Caco-2 (cell line): Measurements from ENCODE around the gene CYB561D2. TPM values are rescaled to one million over a fixed set of nuclear protein-coding genes. Genes with fewer than 3 reads are reported as not detected.

Experiments
- BruUV-seq: library from RNA; stranded (reverse); fragments of 400-500 nt; replicated peaks from 2 replicates; lab custom pipeline; 2021; lab: Mats Ljungman, UMichigan
- CTCF ChIA-PET: fragments of 300-600 bp; sonication (Branson Sonifier 250); formaldehyde crosslinking; loops from one replicate; lab custom pipeline; 2022; ENCODE audit warnings: antibody characterized with exemption; lab: Charles Lee
- POLR2A ChIA-PET: fragments of 300-600 bp; sonication (Branson Sonifier 250); formaldehyde crosslinking; loops from one replicate; lab custom pipeline; 2022; ENCODE audit warnings: antibody characterized with exemption; lab: Charles Lee
- DNase-seq, 2 experiments: peaks; one replicate each; pipeline versions ENCODE4 v3.0.0 to v3.0.0-alpha.2; 2020 to 2022
- H3K27me3 ChIP-seq: replicated peaks from 2 replicates; pipeline ENCODE4 v1.6.0; 2011; ENCODE audit warnings: low read length; ENCODE audit not compliant: control insufficient read depth, insufficient read depth
- H3K36me3 ChIP-seq: 2 replicates; pipeline ENCODE4 v1.5.1; 2011; ENCODE audit warnings: low read length; ENCODE audit not compliant: control insufficient read depth, insufficient read depth
- H3K4me1 ChIP-seq: fragments of 250-450 bp; sonication (Bioruptor Pico); 2 replicates; pipeline ENCODE4 v1.5.1; 2020; ENCODE audit warnings: mild to moderate bottlenecking
- H3K4me3 ChIP-seq: 2 replicates; pipeline ENCODE4 v1.5.1; 2011; ENCODE audit warnings: low read depth, mild to moderate bottlenecking, control low read depth, low read length
- H3K9me3 ChIP-seq: fragments of 250-450 bp; sonication (Bioruptor Pico); 2 replicates; pipeline ENCODE4 v1.5.1; 2020; ENCODE audit warnings: mild to moderate bottlenecking, moderate library complexity
- H3K27ac Mint-ChIP-seq: one replicate; pipeline ENCODE4 v1.8.0; 2022; ENCODE audit warnings: mixed read lengths; ENCODE audit not compliant: unreplicated experiment
- H3K27me3 Mint-ChIP-seq: one replicate; pipeline ENCODE4 v1.8.0; 2022; ENCODE audit warnings: mixed read lengths; ENCODE audit not compliant: insufficient read depth, unreplicated experiment
- H3K36me3 Mint-ChIP-seq: one replicate; pipeline ENCODE4 v1.8.0; 2022; ENCODE audit warnings: mild to moderate bottlenecking, mixed read lengths; ENCODE audit not compliant: insufficient read depth, unreplicated experiment
- H3K4me1 Mint-ChIP-seq: one replicate; pipeline ENCODE4 v1.8.0; 2022; ENCODE audit warnings: low read depth, mixed read lengths; ENCODE audit not compliant: unreplicated experiment
- H3K4me3 Mint-ChIP-seq: one replicate; pipeline ENCODE4 v1.8.0; 2022; ENCODE audit warnings: mild to moderate bottlenecking, moderate library complexity, mixed read lengths; ENCODE audit not compliant: unreplicated experiment
- H3K9me3 Mint-ChIP-seq: one replicate; pipeline ENCODE4 v1.8.0; 2022; ENCODE audit warnings: mixed read lengths; ENCODE audit not compliant: unreplicated experiment
- intact Hi-C: fragments of 100-400 bp; cut with micrococcal nuclease; formaldehyde crosslinking; loops from one replicate; pipeline ENCODE4 v1.10.0; 2022; ENCODE audit not compliant: unreplicated experiment
- total RNA-seq: library from RNA; stranded (reverse); gene quantifications from 2 replicates; pipeline ENCODE4 v1.2.3, GENCODE V29; 2022
- TF ChIP-seq, protein P1 (sequence below), 2 experiments: fragments of 200-600 bp in 1 of 2; IDR thresholded peaks; 1 replicate in 1 of 2; 2 replicates in 1 of 2; pipeline versions ENCODE4 v1.5.1 to v1.8.0; 2011 to 2022; ENCODE audit warnings: antibody characterized with exemption in 1 of 2, control low read depth in 1 of 2, inconsistent platforms in 1 of 2, low read depth in 1 of 2, low read length in 1 of 2, mild to moderate bottlenecking in 1 of 2, moderate library complexity in 1 of 2; ENCODE audit not compliant: insufficient read depth in 1 of 2, severe bottlenecking in 1 of 2, unreplicated experiment in 1 of 2

The CYB561D2 gene
- total RNA-seq, 1 experiment from 2014 or later = 21.2 TPM

DNA sequence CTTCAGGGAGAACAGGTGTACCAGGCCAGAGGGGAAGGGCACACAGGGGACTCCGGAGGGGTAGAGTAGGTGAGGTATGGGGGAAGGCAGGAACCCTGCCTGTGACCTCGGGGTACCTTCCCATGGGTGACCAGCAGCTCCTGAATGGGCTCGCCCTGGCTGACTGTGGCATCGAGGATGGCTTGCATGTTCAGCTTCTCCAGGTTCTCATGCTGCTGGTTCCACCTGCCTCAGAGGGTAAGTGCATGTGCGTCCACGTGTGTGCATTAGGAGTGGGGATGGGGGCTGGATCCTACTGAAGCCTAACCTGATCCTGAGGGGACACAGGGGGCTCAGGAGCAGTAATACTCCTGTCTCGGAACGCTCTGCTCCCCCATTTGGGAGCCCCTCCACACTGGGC, 5.7 kb upstream of the CYB561D2 start:
- Mint-ChIP-seq H3K4me3 (peak overlapping the region; percentile 68), H3K27me3 (no peaks in the 10 kb centered on the region), H3K27ac (no peak overlapping the region), H3K4me1 (peaks cover 6% of the 10 kb centered on the region), H3K9me3 (no peaks in the 10 kb centered on the region), H3K36me3 (peaks cover 2% of the 10 kb centered on the region)
- no peak for DNase-seq
- intact Hi-C loops = no loop called here
- CTCF ChIA-PET = interaction anchor here (0.6 to 1.2 kb wide), 4 partner anchors 8 to 197 kb away, joined by 3 to 6 read pairs (median 4); no protein-coding TSS in a partner anchor
- Histone ChIP-seq H3K9me3 (no peaks in the 10 kb centered on the region), H3K4me3 (peak overlapping the region; percentile 35; the same call in 1 of the 2 replicates), H3K36me3 (0 out of 2 replicates have a peak, but pooled peaks cover 2% of the 10 kb centered on the region), H3K27me3 (no peaks in the 10 kb centered on the region), H3K4me1 (peaks cover 3% of the 10 kb centered on the region; the same call in 1 of the 2 replicates)
- TF ChIP-seq, protein P1, sequence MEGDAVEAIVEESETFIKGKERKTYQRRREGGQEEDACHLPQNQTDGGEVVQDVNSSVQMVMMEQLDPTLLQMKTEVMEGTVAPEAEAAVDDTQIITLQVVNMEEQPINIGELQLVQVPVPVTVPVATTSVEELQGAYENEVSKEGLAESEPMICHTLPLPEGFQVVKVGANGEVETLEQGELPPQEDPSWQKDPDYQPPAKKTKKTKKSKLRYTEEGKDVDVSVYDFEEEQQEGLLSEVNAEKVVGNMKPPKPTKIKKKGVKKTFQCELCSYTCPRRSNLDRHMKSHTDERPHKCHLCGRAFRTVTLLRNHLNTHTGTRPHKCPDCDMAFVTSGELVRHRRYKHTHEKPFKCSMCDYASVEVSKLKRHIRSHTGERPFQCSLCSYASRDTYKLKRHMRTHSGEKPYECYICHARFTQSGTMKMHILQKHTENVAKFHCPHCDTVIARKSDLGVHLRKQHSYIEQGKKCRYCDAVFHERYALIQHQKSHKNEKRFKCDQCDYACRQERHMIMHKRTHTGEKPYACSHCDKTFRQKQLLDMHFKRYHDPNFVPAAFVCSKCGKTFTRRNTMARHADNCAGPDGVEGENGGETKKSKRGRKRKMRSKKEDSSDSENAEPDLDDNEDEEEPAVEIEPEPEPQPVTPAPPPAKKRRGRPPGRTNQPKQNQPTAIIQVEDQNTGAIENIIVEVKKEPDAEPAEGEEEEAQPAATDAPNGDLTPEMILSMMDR (IDR thresholded peaks at IDR 0.05; ENCODE audit: insufficient read depth in 1 of 2, low read depth in 1 of 2, low read length in 1 of 2, severe bottlenecking in 1 of 2, unreplicated experiment in 1 of 2) = no peak
- no TSS peak for BruUV-seq
- POLR2A ChIA-PET = interaction anchor here (0.6 kb wide), 1 partner anchor 8 kb away, joined by 3 read pairs; no protein-coding TSS in a partner anchor

DNA sequence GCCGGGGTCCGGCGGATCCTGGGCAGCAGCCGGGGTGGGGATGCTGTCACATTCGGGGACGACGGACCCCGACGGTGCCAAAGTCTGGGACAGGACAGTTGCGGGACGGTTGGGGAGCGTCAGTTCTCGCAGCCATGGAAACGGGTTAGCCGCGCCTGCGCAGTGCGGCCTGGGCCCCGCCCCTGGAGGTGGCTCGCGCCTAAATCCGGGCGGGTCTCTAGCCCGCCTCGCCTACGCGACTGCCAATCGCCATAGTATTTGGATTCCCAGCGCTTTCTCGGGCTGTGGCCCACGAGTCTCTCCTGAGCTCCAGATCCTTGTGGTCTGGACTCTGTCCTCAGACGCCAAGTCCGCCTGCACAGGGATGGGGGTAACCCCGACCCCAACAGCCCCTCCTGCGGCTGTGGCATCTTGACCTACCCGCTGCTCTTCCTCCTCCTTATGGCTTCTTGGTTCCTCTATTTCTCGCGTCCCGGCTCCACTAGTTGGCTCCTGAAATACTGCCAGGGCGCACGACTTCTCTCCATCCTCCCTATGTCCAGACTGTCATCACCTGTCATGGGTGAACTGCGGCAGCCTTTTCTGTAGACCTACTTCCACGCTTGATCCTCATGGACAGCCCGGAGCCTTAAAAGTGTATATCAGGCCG, 5.0 kb upstream of the CYB561D2 start, which contains the start of gene ZMYND10:
Gene ZMYND10 (minus strand): TSS at position 147 of the 649 bp plus-strand sequence. CDS start 153 bp downstream, outside the sequence.
- Mint-ChIP-seq H3K4me1 (peaks cover 6% of the 10 kb centered on the region), H3K4me3 (peak within 1 kb of the TSS; percentile 68), H3K27ac (peak within 1 kb of the TSS; percentile 10), H3K27me3 (no peaks in the 10 kb centered on the region), H3K36me3 (peaks cover 9% of the 10 kb centered on the region), H3K9me3 (no peaks in the 10 kb centered on the region)
- H3K4me1 ChIP-seq = peaks cover 3% of the 10 kb centered on the region; the same call in 1 of the 2 replicates
- TF ChIP-seq, protein P1 (IDR thresholded peaks at IDR 0.05; ENCODE audit: insufficient read depth in 1 of 2, low read depth in 1 of 2, low read length in 1 of 2, severe bottlenecking in 1 of 2, unreplicated experiment in 1 of 2) = no peak
- no peaks in the 10 kb centered on the region for H3K9me3 ChIP-seq
- DNase-seq = peak; percentile 68 to 83
- ChIA-PET POLR2A (interaction anchor here (0.6 to 0.7 kb wide), 2 partner anchors 9 to 224 kb away, joined by 3 to 5 read pairs; no protein-coding TSS in a partner anchor), CTCF (interaction anchor here (0.6 to 1.2 kb wide), 4 partner anchors 9 to 197 kb away, joined by 3 to 6 read pairs (median 4); no protein-coding TSS in a partner anchor)
- no TSS peak for BruUV-seq
- H3K4me3 ChIP-seq = peak within 1 kb of the TSS; percentile 35
- H3K36me3 ChIP-seq = 0 out of 2 replicates have a peak, but pooled peaks cover 2% of the 10 kb centered on the region
- intact Hi-C loops = loop anchor here (2.0 kb wide), 2 partner anchors 19 to 197 kb away; no protein-coding TSS in a partner anchor
- H3K27me3 ChIP-seq = no peaks in the 10 kb centered on the region

DNA sequence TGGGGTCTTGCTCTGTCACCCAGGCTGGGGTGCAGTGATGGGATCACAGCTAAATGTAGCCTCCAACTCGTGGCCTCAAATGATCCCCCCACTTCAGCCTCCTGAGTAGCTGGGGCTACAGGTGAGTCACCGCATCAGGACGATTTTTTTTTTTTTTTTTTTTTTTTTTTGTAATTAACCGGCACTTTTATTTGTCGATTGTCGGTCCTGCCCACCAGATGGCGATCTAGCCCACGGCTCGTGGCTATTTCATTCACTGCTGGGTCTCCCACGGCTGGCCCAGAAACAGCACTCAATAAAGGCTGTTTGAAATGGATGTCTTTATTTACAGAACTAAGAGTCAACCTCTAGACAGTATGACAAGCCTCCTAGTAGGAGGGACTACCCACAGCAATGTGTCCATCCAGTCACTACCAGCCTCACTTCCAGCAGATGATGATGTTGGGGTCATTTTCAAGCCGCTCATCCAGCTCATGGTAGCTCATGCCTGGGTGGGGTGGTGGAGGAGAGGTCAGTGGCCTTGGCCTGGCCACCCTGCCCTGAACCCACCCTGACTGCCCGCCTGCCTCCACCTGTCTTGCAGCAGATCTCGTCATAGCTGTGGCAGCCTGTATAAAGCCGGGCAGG, 3.4 kb upstream of the CYB561D2 start:
- BruUV-seq = no TSS peak
- POLR2A ChIA-PET = interaction anchor here (0.7 to 1.0 kb wide), 2 partner anchors 10 to 18 kb away, joined by 3 to 9 read pairs; no protein-coding TSS in a partner anchor

More for the DNA sequence above, 3.4 kb upstream of the CYB561D2 start:
- H3K4me1 Mint-ChIP-seq = peaks cover 13% of the 10 kb centered on the region
- TF ChIP-seq, protein P1 (IDR thresholded peaks at IDR 0.05; ENCODE audit: insufficient read depth in 1 of 2, low read depth in 1 of 2, low read length in 1 of 2, severe bottlenecking in 1 of 2, unreplicated experiment in 1 of 2) = peak in 1 of 2 experiments; percentile 50
- H3K27me3 ChIP-seq = no peaks in the 10 kb centered on the region
- H3K36me3 ChIP-seq = 0 out of 2 replicates have a peak, but pooled peaks cover 2% of the 10 kb centered on the region
- CTCF ChIA-PET = interaction anchor here (0.7 to 1.7 kb wide), 3 partner anchors 10 to 1024 kb away, joined by 4 to 15 read pairs (median 4); no protein-coding TSS in a partner anchor
- no peak overlapping the region for H3K4me3 Mint-ChIP-seq
- H3K36me3 Mint-ChIP-seq = peaks cover 16% of the 10 kb centered on the region
- intact Hi-C loops = loop anchor here (1.0 to 2.0 kb wide), 3 partner anchors 18 to 203 kb away; no protein-coding TSS in a partner anchor
- peak; percentile 71 to 76 for DNase-seq
- H3K27me3 Mint-ChIP-seq = no peaks in the 10 kb centered on the region
- peaks cover 3% of the 10 kb centered on the region; the same call in 1 of the 2 replicates for H3K4me1 ChIP-seq
- H3K9me3 Mint-ChIP-seq = no peaks in the 10 kb centered on the region
- H3K27ac Mint-ChIP-seq = no peak overlapping the region
- H3K4me3 ChIP-seq = no peak overlapping the region
- no peaks in the 10 kb centered on the region for H3K9me3 ChIP-seq
